RCC 7860 (cell line): ENCODE data around the gene EIF1.
A peak's percentile ranks its signal among the peaks of the same experiment; 100 is the strongest.
"Not testable (repeated sequence)": the region's sequence is repeated elsewhere in the genome, so short reads cannot be mapped to it uniquely, and the experiment has no call there.

Experiments
- DNase-seq: peaks from one replicate; pipeline ENCODE4 v3.0.0-alpha.2; 2015; ENCODE audit warnings: low spot score
- FAIRE-seq: peaks from 2 replicates; lab custom pipeline; 2012; peaks lifted over from hg19 to GRCh38; lab: Jason Lieb, UNC

EIF1 gene

DNA sequence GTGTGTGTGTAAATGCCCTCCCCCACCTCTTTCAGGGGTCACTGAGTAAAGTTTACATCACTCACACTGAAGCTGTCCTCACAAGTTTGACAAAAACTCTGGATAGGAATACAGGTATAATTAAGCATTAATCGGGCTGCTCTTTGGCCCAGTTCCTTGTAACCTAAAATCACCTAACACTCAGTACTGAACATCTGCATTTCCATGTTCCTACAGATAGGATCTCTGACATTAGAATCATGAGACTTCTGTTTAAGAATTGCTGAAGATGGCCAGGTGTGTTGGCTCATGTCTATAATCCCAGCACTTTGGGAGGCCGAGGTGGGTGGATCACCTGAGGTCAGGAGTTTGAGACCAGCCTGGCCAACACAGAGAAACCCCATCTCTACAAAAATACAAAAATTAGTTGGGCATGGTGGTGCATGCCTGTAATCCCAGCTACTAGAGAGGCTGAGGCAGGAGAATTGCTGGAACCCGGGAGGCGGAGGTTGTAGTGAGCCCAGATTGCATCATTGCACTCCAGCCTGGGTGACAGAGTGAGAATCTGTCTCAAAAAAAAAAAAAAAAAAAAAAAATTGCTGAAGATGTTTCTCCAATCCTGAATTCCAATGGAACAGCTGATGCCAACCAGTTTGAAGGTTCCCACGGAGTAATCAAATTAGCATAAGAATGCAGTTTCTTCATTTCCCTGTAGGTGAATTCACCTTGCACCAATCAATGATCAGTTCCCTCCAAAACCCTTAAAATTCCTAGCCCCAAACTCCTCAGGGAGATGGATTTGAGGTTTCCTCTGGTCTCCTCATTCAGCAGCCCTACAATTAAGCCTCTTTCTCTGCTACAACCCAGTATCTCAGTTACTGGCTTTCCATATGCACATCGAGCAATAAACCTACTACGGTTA lies 13.3 kb upstream of the EIF1 start:
- not testable (repeated sequence) for DNase-seq, FAIRE-seq

DNA sequence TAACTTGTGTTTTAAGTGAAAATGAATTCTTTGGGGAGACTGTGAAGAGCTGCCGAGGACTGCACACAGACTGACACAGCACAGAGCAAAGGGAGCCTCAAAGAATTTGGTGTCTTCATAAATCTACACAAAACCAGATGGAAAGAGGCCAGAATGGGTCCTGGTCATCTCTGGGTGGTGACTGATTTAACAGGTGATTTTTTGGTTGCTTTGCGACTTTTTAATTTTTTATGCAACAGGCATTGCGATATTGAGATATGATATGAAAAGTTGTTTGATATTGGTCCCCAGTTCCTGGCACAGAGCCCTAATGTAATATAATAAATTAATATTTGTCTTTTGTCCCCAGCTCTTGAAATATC lies 12.6 kb upstream of the EIF1 start:
- no peak for DNase-seq
- FAIRE-seq = no peak

DNA sequence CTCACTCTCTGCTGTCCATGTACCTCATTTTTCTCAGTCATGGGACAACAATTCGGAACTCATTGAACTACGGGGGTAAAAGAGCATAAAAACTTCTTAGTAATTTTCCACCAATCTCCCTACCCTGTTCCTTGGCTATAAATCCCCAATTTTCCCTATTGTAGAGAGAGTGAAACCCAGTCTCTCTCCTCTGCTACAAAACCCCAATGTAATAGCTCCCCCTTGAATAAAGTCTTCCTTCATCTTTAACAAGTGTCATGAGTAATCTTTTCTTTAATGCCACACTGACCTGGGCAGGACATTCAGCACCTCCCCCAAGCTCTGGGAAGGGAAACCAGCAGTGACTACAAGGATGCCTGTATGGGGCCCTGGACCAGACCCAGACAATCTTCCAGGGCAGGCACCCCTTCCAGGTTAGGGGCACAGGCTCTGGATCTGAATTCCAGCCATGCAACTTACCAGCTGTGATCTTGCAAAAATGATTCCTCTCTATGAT lies 10.2 kb upstream of the EIF1 start:
- no peak for FAIRE-seq
- peak; percentile 88 for DNase-seq

DNA sequence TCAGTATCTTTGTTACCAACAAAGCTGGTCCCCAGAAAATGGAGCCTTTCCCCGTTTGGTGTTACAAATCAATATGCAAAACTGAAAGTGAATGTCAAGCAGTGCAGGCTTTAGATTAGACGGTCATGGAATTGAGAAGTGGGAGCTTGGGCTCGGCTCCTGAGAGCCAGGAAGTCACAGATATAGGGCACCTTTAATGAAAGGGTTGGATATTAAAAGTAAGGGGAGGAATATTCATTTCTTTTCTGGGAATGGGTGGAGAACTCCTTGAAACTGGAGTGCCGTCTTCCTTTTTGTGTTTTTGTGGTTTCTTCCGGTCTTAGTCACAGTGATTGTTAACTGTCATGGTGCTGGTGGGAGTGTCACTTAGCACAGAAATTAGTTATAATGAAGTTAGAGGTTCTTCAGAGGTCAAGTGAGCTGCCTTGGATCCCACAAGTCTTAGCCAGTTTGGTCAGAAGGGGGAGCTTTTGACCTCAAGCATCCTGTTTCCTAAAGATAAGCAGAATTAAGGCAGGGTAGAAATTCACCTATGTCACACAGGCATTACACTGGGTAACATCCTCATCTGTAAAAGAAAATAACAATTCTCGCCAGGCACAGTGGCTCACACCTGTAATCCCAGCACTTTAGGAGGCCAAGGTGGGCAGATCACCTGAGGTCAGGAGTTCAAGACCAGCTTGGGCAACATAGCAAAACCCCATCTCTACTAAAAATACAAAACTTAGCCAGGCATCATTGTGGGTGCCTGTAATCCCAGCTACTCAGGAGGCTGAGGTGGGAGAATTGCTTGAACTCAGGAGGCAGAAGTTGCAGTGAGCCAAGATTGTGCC lies 9.6 kb upstream of the EIF1 start:
- DNase-seq = peak; percentile 91
- FAIRE-seq = peak; percentile 92

DNA sequence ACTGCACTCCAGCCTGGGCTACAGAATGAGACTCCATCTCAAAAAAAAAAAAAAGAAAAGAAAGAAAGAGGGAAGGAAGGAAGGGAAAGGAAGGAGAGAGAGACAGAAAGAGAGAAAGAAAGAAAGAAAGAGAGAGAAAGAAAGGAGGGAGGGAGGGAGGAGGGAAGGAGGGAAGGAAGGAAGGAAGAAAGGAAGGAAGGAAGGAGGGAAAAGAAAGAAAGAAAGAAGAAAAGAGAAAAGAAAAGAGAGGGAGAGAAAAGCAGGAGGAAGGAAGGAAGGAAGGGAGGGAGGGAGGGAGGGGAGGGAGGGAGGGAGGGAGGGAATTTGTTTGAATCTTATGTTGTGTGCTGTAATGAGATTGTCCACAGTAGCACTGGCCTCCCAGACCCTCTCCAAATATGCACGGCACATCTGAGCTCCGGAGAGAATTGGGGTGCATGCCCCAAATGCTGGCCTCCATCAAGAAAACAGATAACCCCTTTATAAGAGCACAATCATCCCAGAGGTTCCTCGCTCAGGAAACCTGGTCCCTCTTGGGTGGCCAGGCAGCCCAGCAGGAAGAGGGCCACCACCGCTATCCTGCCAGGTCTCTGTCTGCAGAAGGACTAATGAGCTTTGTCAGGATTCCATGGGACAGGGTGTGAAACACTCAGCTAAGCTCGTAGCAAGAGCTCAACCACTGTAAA lies 8.8 kb upstream of the EIF1 start:
- no peak for FAIRE-seq
- no peak for DNase-seq

DNA sequence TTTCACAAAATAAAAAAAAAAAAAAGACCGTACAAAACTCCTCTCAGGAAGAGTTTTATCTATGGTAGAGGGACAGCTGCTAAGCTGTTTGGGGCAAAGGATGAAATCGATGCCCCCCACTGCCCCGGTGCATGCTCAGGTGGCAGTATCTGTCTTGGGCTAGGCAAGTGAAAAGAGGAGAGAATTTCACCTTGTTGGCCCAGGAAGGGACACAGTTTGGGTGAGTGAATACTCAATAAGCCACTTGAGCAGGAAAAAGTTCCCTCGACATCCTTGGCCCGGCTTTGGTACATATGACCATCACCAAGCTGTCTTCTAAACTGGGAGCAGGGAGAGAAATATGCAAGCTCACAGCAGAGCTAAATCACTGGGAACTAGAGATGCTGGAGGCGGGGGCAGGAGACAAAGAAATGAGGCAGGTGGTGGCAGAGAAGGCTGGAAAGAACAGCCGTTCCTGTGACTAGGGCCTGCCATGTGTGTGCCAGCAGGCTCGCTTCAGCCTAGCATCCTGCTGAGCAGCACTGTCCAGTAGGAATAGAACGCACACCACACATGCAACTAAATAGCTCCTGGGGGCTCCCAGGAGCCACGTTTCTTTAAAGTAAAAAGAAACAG lies 8.2 kb upstream of the EIF1 start:
- no peak for DNase-seq

DNA sequence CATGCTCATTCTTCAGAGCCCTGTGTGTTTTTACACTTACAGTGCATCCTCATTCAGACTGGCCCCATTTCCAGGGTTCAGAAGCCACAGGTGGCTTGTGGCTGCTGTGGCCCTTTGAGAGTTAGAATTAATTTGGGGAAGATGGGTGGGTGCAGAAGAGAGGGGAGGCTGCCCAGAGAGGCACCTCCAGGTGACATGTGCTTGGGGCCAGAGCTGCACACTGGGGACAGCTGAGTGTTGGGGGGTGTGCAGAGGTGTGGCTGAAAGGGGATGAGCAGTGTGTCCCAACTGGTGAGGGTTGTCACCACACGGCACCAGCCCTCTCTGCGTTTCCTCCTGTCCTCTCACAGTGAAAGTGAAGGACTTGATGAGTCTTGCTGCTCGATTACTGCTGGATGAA lies 6.9 kb upstream of the EIF1 start:
- FAIRE-seq = no peak
- DNase-seq = no peak

More for the DNA sequence above, 8.2 kb upstream of the EIF1 start:
- no peak for FAIRE-seq

DNA sequence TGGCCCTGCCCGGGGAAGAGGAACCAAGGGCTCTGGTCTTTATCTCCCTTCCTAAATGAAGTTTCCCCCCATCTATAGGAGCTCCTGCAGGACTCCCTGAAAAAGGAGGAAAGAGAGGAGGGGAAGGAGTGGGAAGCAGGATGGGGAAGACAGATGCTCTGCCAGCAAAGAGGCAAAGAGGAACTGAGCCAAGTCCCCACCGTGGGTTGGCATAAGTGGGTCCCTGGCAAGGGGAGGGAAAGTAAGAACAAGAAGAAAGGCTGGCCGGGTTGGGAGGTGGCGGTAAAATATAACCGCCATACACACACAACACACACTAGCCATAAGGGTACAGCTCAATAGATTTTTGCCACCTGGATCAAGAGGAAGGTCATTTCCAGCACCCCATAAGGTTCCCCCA lies 6.1 kb upstream of the EIF1 start:
- FAIRE-seq (no peak), DNase-seq (no peak)

DNA sequence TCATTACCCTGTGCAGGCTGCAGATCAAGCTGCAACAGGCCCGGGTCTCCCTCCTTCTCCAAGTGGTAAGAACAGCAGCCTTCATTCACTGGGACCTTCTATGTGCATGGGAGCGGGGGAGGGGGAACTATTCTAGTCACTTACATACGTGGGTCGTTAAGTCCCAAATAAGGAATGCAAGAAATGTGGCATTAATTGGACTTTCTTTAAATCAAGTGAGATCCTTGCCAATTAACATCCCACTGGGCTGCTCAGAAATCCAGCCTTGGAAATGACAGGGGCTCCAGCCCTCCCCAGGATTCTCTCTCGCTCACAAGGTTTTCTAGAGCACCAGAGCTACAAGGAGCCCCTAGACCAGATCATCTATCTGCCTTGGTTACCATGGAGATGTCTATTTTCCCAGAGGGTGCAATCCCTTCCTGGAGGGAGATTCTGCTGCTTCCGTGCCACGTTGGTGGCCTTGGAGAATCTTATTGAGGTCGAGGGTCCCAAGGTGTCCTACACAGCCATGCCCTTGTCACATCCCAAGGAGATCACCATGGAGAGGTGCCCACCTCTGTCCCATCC lies 5.2 kb upstream of the EIF1 start:
- FAIRE-seq = no peak
- DNase-seq = no peak

DNA sequence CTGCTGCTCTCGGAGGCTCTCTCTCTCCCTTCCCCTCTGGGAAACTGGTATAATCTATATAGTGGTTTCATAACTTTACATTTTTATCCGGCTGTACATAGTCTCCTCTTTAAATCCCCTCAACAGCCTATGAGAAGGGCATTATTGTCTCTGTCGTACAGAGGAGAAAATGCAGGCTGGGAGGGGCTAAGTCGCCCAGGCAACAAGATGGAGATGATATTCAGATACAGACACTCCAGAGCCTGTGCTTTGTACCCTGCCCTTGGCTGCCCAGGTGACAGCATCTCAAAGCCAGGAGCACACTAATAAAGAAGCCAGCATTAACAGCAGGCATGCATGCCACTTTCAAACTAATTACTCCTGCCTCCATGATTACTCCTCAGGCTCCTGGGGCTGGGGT lies 4.7 kb upstream of the EIF1 start:
- no peak for FAIRE-seq
- DNase-seq = no peak

DNA sequence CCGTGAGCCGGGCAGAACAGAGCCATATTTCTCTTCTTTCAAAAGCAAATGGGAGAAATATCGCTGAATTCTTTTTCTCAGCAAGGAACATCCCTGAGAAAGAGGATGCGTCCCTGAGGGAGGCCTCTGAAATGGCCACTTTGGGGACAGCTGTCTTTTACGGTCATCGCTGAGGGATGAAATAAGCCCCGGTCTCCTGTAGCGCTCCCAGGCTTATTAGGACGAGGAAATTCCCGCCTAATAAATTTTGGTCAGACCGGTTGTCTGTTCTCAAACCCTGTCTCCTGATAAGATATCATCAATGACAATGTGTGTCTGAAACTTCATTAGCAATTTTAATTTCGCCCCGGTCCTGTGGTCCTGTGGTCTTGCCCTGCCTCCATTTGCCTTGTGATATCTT lies 2.9 kb upstream of the EIF1 start:
- not testable (repeated sequence) for FAIRE-seq, DNase-seq

DNA sequence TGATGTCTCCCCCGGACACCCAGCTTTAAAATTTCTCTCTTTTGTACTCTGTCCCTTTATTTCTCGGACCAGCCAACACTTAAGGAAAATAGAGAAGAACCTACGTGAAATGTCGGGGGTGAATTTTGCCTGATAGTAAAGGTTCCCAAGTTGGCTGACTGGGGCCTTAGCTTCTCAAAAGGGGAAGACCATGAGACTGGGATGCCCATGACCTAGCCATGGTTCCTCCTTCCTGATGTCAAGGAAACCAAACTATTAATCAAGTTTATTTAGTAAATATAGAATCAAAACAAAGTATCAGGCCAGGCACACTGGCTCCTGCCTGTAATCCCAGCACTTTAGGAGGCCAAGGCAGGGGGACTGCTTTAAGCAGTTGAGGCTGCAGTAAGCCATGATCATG lies 2.4 kb upstream of the EIF1 start:
- no peak for FAIRE-seq

DNA sequence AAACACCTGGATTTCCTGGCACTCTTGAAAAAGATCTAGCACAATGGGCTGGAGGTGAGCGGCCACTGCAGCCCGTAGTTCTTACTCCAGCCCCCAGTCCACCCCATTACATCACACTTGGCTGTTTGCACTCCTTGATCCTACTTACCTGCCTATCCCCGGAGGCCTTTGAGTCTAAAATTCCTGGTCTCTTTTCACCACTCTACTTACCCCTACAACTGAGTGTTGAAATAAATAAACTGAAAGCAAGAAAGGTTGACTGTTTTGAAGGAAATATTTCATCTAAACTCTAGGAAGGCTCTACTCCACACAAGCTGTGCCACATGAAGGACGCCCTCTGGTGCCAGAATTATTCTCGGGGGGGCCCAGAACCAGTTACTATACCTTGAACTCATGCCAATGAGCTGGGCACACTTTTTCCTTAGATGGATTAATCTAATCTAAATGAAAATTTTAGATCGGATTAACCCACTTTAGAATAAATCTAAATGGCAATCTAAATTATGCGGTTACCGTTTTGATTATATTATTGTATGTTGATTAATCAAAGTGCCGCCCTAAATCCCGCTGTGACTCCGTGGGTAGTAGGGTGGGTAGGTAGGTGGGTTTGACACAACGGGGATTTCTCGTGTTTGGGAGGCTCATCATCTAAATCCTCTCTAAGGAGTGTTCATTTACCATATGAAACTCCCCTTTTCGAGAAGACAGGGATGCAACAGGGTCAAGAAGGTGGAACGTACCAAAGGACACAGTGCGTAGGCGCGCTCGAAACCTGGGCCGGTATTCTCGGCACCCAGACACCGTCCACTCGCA lies 651 bp upstream of the EIF1 start:
- DNase-seq (peak; percentile 57), FAIRE-seq (peak; percentile 60)

More for the DNA sequence above, 2.4 kb upstream of the EIF1 start:
- DNase-seq = no peak

DNA sequence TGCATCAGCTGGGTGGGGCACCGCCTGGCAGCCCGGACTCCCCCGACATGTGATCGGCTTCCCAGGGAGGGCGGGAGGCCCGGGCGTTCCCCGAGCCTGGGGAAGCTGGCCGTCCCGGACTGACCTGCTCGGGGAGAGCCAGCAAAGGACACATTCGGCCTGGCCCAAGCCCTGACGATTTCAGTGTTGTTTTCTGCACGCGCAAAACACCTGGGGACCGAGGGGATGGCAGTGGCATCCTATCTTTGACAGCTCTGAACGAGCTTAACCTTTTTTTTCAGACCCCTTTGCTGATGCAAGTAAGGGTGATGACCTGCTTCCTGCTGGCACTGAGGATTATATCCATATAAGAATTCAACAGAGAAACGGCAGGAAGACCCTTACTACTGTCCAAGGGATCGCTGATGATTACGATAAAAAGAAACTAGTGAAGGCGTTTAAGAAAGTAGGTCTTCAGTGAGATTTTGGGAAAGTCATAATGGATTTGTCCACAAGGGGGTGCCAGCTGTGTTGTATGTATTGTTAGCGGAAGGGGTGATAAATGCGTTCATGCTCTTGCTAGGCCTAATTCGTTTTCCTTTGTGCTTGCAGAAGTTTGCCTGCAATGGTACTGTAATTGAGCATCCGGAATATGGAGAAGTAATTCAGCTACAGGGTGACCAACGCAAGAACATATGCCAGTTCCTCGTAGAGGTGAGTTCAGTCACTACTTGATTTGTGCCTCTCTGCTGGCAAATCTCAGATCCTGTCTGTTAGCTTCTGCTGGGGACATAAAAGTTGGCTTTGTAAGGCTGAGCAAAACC lies 1.0 kb downstream of the EIF1 start:
- peak; percentile 47 for DNase-seq
- no peak for FAIRE-seq

DNA sequence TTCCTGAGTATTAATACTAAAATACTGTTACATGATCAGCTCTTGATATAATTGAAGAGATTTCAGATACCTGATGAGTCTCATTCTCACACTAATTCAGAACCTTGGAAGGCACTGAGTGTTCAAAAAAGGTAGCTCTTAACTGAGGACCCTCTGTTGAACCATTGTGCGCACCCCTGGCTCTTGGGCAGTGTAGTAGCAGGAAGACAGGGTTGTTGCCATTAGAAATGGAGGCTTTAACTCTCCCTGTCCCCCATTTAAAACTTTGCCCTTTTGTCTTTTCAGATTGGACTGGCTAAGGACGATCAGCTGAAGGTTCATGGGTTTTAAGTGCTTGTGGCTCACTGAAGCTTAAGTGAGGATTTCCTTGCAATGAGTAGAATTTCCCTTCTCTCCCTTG lies 1.8 kb downstream of the EIF1 start:
- DNase-seq = no peak
- FAIRE-seq = no peak

DNA sequence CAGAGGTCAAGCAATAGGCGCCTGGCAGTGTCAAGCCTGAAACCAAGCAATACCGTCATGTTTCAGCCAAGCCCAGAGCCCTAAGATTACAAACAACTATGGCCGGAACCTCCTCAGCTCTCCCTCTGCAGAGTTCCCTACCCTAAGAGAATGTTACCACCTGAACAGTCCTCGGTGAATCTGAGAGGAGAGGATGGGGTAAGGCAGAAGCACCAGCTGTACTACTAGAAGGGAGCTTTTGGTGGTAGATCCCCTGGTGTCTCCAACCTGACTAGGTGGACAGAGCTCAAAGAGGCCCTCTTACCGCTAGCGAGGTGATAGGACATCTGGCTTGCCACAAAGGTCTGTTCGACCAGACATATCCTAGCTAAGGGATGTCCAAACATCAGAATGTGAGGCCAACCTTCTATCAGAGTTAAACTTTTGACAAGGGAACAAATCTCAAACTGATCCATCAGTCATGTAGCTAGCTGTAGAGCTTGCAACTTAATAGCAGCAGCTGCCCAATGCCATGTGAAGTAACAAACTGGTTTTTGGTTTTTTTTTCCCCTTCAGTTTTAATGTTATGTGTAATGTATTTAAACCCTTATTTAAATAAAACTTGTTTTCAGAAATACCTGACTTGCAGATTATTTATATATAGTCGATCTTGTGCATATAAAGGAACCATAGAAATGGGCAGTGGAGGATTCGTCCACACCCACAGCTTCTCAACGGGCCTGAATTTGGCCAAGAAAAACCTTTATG lies 2.5 kb downstream of the EIF1 start:
- no peak for FAIRE-seq
- no peak for DNase-seq

DNA sequence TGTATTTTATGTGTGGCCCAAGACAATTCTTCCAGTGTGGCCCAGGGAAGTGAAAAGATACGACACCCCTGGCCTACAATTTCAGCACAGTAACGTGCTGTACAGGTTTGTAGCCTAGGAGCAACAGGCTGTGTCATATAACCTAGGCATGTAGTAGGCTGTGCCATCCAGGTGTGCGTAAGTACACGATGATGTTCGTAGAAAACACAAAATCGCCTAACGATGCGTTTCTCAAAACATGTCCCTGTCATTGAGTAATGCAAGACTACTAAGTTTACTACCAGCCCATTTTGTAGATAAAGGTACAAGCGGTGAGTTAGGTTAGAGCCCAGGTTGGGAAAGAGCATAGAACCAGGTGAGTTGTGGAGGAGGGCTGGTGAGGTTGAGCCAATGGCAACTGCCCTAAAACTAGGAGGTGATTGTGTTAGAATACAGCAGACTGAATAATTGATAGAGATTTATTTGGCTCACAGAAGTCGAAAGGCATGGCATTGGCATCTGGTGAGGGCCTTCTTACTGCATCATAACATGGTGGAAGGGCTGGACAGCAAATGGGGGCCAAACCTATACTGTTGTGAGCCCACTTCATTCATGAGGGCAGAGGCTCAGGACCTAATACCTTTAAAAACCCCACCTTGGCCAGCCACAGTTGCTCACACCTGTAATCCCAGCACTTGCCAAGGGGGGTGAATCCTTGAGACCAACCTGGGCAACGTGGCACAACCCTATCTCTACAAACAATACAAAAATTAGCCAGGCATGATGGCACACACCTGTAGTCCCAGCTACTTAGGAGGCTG lies 4.2 kb downstream of the EIF1 start:
- DNase-seq = no peak
- no peak for FAIRE-seq
